ENCODE results near the gene PEF1. TPM values are rescaled to one million over a fixed set of nuclear protein-coding genes. Genes with fewer than 3 reads are reported as not detected.
A peak's percentile ranks its signal among the peaks of the same experiment; 100 is the strongest.

Gene PEF1
- total RNA-seq, 1 experiment from 2014 or later = 33.7 TPM

GRCh38 chr1:31681415-31681814 is 36.7 kb upstream of the PEF1 start (continued):
- TF ChIP-seq SOX15 (CRISPR knock-in tag; IDR thresholded peaks at IDR 0.05) = no peak
- TF ChIP-seq IRF2 (CRISPR knock-in tag; IDR thresholded peaks at IDR 0.05; ENCODE audit: borderline replicate concordance, low read depth) = no peak
- no peak for TF ChIP-seq NR3C1 (CRISPR knock-in tag; conservative IDR thresholded peaks at IDR 0.05; ENCODE audit: low read depth)
- TF ChIP-seq ATF1 (CRISPR knock-in tag; IDR thresholded peaks at IDR 0.05) = no peak
- TF ChIP-seq ZMAT4 (CRISPR knock-in tag; IDR thresholded peaks at IDR 0.05) = no peak
- TF ChIP-seq ZNF423 (CRISPR knock-in tag; IDR thresholded peaks at IDR 0.05) = no peak
- TF ChIP-seq ZNF425 (CRISPR knock-in tag; conservative IDR thresholded peaks at IDR 0.05) = no peak

GRCh38 chr1:31679676-31680230 is 35.1 kb upstream of the PEF1 start:
- ATAC-seq = peak; percentile 37
- H3K4me3 Mint-ChIP-seq = no peak overlapping the region
- POLR2A ChIA-PET = no interaction called here
- H3K4me1 Mint-ChIP-seq = no peaks in the 10 kb centered on the region
- H3K27me3 Mint-ChIP-seq (ENCODE audit: low read depth) = no peaks in the 10 kb centered on the region; the same call in 1 of the 2 replicates
- no peak for DNase-seq (ENCODE audit: low spot score)
- TF ChIP-seq USF2 (CRISPR knock-in tag; IDR thresholded peaks at IDR 0.05) = no peak
- TF ChIP-seq E2F4 (CRISPR knock-in tag; IDR thresholded peaks at IDR 0.05; ENCODE audit: borderline replicate concordance, low read depth) = no peak
- TF ChIP-seq CREM (CRISPR knock-in tag; IDR thresholded peaks at IDR 0.05) = no peak
- no peak for TF ChIP-seq GABPB1 (CRISPR knock-in tag; IDR thresholded peaks at IDR 0.05)
- CTCF ChIA-PET = interaction anchor here (0.8 to 4.4 kb wide), 15 partner anchors 9 to 109 kb away, joined by 3 to 22 read pairs (median 5); partner anchors contain the start of genes COL16A1 and PEF1
- no peaks in the 10 kb centered on the region for H3K9me3 Mint-ChIP-seq
- H3K36me3 Mint-ChIP-seq = no peaks in the 10 kb centered on the region
- H3K27ac Mint-ChIP-seq = no peak overlapping the region

- CTCF ChIA-PET = interaction anchor here (0.9 to 4.4 kb wide), 14 partner anchors 9 to 110 kb away, joined by 3 to 22 read pairs (median 6); partner anchors contain the start of gene COL16A1
- Mint-ChIP-seq H3K36me3 (no peaks in the 10 kb centered on the region), H3K27me3 (ENCODE audit: low read depth) (no peaks in the 10 kb centered on the region; the same call in 1 of the 2 replicates), H3K27ac (no peak overlapping the region), H3K4me1 (no peaks in the 10 kb centered on the region), H3K9me3 (no peaks in the 10 kb centered on the region), H3K4me3 (no peak overlapping the region)
- no peak for ATAC-seq
- DNase-seq (ENCODE audit: low spot score) = no peak
- POLR2A ChIA-PET = interaction anchor here (1.1 kb wide), 1 partner anchor 34 kb away, joined by 3 read pairs; the partner anchor contains the start of gene PEF1
- TF ChIP-seq ZNF317 (CRISPR knock-in tag; IDR thresholded peaks at IDR 0.05; ENCODE audit: borderline replicate concordance, low read depth) = no peak
- TF ChIP-seq TEAD4 (CRISPR knock-in tag; IDR thresholded peaks at IDR 0.05) = no peak
- no peak for TF ChIP-seq ZMAT4 (CRISPR knock-in tag; IDR thresholded peaks at IDR 0.05)
- TF ChIP-seq PRDM15 (CRISPR knock-in tag; IDR thresholded peaks at IDR 0.05) = no peak
- no peak for TF ChIP-seq ZNF219 (CRISPR knock-in tag; IDR thresholded peaks at IDR 0.05; ENCODE audit: borderline replicate concordance)
- TF ChIP-seq JAZF1 (CRISPR knock-in tag; IDR thresholded peaks at IDR 0.05) = no peak
- TF ChIP-seq E2F1 (CRISPR knock-in tag; IDR thresholded peaks at IDR 0.05) = no peak
- TF ChIP-seq NR2C2 (CRISPR knock-in tag; IDR thresholded peaks at IDR 0.05) = no peak
- TF ChIP-seq ETV6 (CRISPR knock-in tag; IDR thresholded peaks at IDR 0.05) = no peak
- no peak for TF ChIP-seq ZNF263 (CRISPR knock-in tag; IDR thresholded peaks at IDR 0.05; ENCODE audit: low read depth)
- TF ChIP-seq ZNF416 (CRISPR knock-in tag; IDR thresholded peaks at IDR 0.05) = no peak
- TF ChIP-seq MYBL2 (CRISPR knock-in tag; IDR thresholded peaks at IDR 0.05) = no peak
- TF ChIP-seq CDX4 (CRISPR knock-in tag; IDR thresholded peaks at IDR 0.05; ENCODE audit: borderline replicate concordance) = no peak
Observed at GRCh38 chr1:31679091-31679490, 34.4 kb upstream of the PEF1 start.

All from WTC11 (cell line).